Measurements from ENCODE around the gene MEIS2.

Gene MEIS2

GRCh38 chr15:37086521-37086920 lies 13.8 kb downstream of the MEIS2 start:
- no peaks in the 10 kb centered on the region for H3K4me1 Mint-ChIP-seq (ENCODE audit: low read depth)
- H3K27me3 Mint-ChIP-seq: peaks cover 19% of the 10 kb centered on the region
- intact Hi-C loops (cut with micrococcal nuclease): no loop called here
- no peak overlapping the region for H3K4me3 Mint-ChIP-seq
- no peaks in the 10 kb centered on the region for H3K36me3 Mint-ChIP-seq (ENCODE audit: low read depth)
- no peak overlapping the region for H3K27ac Mint-ChIP-seq
- no peaks in the 10 kb centered on the region for H3K9me3 Mint-ChIP-seq

DNA sequence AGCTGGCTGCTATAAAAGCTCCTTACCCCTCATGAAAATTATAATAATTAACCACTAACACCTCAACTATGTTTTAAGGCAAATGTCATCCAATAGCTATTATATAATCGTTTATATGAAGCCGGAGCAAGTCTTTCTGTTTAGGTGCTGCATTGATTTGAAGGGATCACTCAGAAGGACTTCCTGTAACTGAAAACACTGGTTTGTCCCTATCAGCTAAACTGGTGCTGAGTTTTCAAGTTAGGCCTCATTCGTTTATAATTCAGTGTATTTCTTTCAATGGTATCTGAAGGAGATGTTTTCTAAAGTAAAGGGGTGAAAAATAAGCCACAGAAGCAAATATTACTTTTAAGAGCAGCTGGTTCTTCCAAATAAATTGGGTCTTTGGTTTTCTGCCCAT lies 14.2 kb downstream of the MEIS2 start:
- Mint-ChIP-seq H3K9me3 (no peaks in the 10 kb centered on the region), H3K27ac (no peak overlapping the region), H3K36me3 (ENCODE audit: low read depth) (no peaks in the 10 kb centered on the region), H3K4me3 (no peak overlapping the region), H3K27me3 (peaks cover 17% of the 10 kb centered on the region), H3K4me1 (ENCODE audit: low read depth) (no peaks in the 10 kb centered on the region)
- intact Hi-C loops (cut with micrococcal nuclease): no loop called here

DNA sequence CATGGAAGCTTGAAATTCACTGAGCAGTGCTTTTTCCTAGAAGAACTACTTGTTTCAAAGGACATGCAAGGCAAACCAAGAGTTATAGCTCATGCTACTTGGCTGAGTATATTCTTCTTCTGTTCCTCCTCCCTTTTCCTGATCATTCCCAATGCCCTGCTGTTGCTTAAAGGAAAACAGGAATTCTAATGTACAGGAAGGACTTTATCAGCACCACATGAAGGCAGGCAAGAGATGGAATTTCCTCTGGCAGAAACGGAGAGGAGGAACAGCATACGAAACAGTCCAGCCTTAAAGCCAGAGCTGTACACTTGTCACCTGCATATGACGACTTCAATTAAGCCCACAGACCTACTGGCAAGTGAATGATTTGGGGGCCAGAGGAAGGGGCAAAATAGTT lies 15.7 kb downstream of the MEIS2 start:
- Mint-ChIP-seq H3K4me1 (ENCODE audit: low read depth) (no peaks in the 10 kb centered on the region), H3K4me3 (no peak overlapping the region), H3K9me3 (no peaks in the 10 kb centered on the region), H3K27ac (no peak overlapping the region), H3K36me3 (ENCODE audit: low read depth) (no peaks in the 10 kb centered on the region), H3K27me3 (peaks cover 10% of the 10 kb centered on the region)
- intact Hi-C loops (cut with micrococcal nuclease): no loop called here

DNA sequence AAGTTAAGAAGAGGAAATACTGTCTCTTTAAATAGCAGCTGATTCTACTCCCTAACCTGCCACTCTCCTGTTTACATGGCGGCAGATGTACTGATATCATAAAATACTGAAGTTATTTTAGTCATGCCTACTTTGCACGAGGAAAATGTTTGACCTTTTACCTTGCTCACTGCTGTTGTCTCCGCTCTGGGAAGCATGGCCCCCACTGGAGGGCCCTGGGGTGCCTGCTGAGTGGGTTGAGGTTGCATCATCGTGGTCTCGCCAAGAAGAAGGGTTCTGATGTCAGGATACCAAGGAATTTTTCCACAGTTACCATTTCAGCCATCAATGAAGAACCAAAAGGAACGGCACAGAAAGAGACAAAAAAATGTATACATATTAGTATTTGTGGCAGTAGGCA lies 16.7 kb downstream of the MEIS2 start:
- H3K4me1 Mint-ChIP-seq (ENCODE audit: low read depth): no peaks in the 10 kb centered on the region
- H3K9me3 Mint-ChIP-seq: no peaks in the 10 kb centered on the region
- no peak overlapping the region for H3K4me3 Mint-ChIP-seq
- intact Hi-C loops (cut with micrococcal nuclease): no loop called here
- H3K36me3 Mint-ChIP-seq (ENCODE audit: low read depth): no peaks in the 10 kb centered on the region
- peaks cover 7% of the 10 kb centered on the region for H3K27me3 Mint-ChIP-seq
- H3K27ac Mint-ChIP-seq: no peak overlapping the region

DNA sequence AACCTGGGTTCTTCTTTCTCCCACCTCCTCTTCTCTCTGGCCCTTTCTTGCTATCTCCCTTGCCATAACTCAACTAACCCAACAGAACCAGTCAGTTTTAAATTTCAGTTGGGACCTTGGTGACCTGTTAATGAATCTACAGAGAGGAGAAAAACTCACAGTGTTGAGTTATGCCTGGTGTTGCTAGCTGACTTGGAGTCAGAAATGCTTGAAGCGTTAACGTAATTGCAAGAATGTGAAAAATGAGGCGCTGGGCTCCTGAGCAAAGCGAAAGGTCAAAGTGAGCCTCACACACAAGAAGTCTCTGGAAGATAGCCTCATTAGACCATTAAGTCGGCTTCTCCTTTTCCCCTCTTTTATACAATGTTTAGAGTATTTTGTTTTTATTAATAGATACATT lies 18.4 kb downstream of the MEIS2 start:
- Mint-ChIP-seq H3K27ac (no peak overlapping the region), H3K27me3 (peaks cover 2% of the 10 kb centered on the region), H3K9me3 (no peaks in the 10 kb centered on the region), H3K4me3 (no peak overlapping the region), H3K36me3 (ENCODE audit: low read depth) (no peaks in the 10 kb centered on the region), H3K4me1 (ENCODE audit: low read depth) (no peaks in the 10 kb centered on the region)
- intact Hi-C loops (cut with micrococcal nuclease): no loop called here

GRCh38 chr15:37080261-37080921 lies 20.0 kb downstream of the MEIS2 start:
- Mint-ChIP-seq H3K27ac (no peak overlapping the region), H3K36me3 (ENCODE audit: low read depth) (no peaks in the 10 kb centered on the region), H3K27me3 (peaks cover 1% of the 10 kb centered on the region), H3K4me1 (ENCODE audit: low read depth) (no peaks in the 10 kb centered on the region), H3K4me3 (no peak overlapping the region), H3K9me3 (no peaks in the 10 kb centered on the region)
- intact Hi-C loops (cut with micrococcal nuclease): no loop called here

DNA sequence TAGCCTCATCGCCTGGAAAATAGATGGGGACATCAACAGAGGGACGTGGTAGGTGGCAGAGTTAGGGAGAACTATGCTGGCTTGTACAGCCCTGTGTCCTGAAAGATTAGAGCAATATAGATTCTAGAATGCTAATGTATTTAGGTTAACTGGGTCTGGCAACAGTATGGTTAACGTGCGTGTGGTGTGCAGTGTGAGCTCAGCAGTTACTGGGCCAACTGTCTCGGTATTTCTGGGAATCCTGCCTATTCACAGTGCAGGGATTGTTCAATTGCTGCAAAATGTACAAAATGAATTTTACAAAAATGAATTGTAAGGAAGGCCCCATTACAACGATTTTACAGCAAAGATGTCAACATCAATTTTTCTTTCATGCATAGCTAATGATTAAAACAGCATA lies 20.6 kb downstream of the MEIS2 start:
- peaks cover 1% of the 10 kb centered on the region for H3K27me3 Mint-ChIP-seq
- H3K4me1 Mint-ChIP-seq (ENCODE audit: low read depth): no peaks in the 10 kb centered on the region
- H3K9me3 Mint-ChIP-seq: no peaks in the 10 kb centered on the region
- H3K27ac Mint-ChIP-seq: no peak overlapping the region
- intact Hi-C loops (cut with micrococcal nuclease): no loop called here
- no peak overlapping the region for H3K4me3 Mint-ChIP-seq
- no peaks in the 10 kb centered on the region for H3K36me3 Mint-ChIP-seq (ENCODE audit: low read depth)

- H3K4me1 Mint-ChIP-seq (ENCODE audit: low read depth): no peaks in the 10 kb centered on the region
- H3K27ac Mint-ChIP-seq: no peak overlapping the region
- H3K36me3 Mint-ChIP-seq (ENCODE audit: low read depth): no peaks in the 10 kb centered on the region
- H3K9me3 Mint-ChIP-seq: no peaks in the 10 kb centered on the region
- intact Hi-C loops (cut with micrococcal nuclease): no loop called here
- no peak overlapping the region for H3K4me3 Mint-ChIP-seq
- peaks cover 1% of the 10 kb centered on the region for H3K27me3 Mint-ChIP-seq
These were observed 21.8 kb downstream of the MEIS2 start for GRCh38 chr15:37078566-37078965.

DNA sequence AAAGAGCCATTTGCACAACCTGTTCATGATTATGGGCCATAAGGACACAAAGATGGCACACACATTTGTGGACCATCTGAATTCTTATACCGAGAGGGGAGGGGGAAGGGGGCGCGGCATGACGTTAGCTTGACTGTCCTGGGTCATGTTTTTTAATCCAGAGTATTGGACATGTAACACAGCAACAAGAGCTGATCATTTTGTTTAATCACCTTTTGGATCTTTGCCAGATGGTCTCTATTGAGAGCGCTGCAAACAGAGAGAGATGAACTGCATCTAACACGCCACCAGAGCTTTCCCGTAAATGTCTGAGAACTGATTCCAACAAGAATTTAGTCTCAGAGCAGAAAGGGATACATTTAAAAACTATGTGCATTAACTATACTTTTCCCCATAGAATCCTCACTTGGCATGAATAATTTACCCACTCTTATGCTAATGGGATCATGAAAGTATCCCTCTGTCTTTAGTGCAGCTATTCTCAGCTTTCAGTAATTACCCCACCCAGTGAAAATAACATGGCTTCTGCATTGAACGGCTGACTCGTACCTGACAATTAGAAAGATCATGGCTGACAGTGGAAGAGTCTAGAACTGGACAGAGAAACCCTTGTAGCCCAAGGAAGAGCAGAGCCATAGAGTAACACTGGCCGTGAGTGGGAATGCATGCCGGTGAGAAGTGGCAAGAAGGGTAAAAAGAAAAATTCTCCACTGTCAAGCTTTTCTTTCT lies 22.6 kb downstream of the MEIS2 start:
- H3K36me3 Mint-ChIP-seq (ENCODE audit: low read depth): no peaks in the 10 kb centered on the region
- no peak overlapping the region for H3K4me3 Mint-ChIP-seq
- no peaks in the 10 kb centered on the region for H3K4me1 Mint-ChIP-seq (ENCODE audit: low read depth)
- intact Hi-C loops (cut with micrococcal nuclease): no loop called here
- H3K27ac Mint-ChIP-seq: no peak overlapping the region
- H3K27me3 Mint-ChIP-seq: peaks cover 1% of the 10 kb centered on the region
- no peaks in the 10 kb centered on the region for H3K9me3 Mint-ChIP-seq

DNA sequence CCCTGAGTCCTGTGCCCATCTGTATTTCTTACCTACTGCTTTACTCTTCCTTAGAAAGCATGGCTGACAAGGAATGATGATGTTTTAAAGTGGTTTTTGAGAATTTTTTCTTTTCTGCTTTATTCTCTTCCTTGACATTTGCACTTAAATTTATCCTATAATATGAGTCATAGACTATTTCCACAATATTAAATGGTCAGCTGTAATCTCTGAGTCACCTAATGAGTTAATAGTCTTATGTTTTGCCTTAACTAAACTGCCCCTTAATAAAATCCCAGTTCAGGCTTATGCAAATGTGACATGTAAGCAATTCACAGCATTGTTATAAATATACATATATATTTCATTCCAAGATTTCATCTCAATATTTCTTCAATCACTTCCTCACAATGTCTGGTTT lies 23.8 kb downstream of the MEIS2 start:
- intact Hi-C loops (cut with micrococcal nuclease): no loop called here
- no peaks in the 10 kb centered on the region for H3K27me3 Mint-ChIP-seq
- H3K4me1 Mint-ChIP-seq (ENCODE audit: low read depth): no peaks in the 10 kb centered on the region
- H3K9me3 Mint-ChIP-seq: no peaks in the 10 kb centered on the region
- no peak overlapping the region for H3K4me3 Mint-ChIP-seq
- no peak overlapping the region for H3K27ac Mint-ChIP-seq
- H3K36me3 Mint-ChIP-seq (ENCODE audit: low read depth): no peaks in the 10 kb centered on the region

DNA sequence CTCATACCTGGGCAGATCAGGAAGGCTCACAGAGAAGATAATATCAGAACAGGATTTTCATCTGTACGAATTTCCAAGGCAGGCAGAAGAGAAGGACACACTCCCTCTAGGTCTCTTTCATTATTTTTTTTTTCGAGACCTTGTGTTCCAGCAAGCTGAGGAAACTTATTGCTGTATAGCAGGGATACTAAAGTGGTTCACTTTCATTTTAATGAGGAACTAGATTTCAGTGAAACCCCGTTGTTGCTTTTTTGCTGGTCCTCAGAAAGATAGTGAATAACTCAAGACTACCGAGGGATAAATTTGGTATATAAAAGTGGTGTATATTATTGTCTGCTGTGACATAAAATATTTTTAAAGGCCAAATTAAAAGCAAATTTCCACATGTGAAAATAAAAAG lies 24.6 kb downstream of the MEIS2 start:
- Mint-ChIP-seq H3K9me3 (no peaks in the 10 kb centered on the region), H3K4me3 (no peak overlapping the region), H3K36me3 (ENCODE audit: low read depth) (no peaks in the 10 kb centered on the region), H3K27me3 (no peaks in the 10 kb centered on the region), H3K4me1 (ENCODE audit: low read depth) (no peaks in the 10 kb centered on the region), H3K27ac (no peak overlapping the region)
- intact Hi-C loops (cut with micrococcal nuclease): no loop called here

- no peaks in the 10 kb centered on the region for H3K27me3 Mint-ChIP-seq
- no peaks in the 10 kb centered on the region for H3K4me1 Mint-ChIP-seq (ENCODE audit: low read depth)
- H3K9me3 Mint-ChIP-seq: no peaks in the 10 kb centered on the region
- H3K4me3 Mint-ChIP-seq: no peak overlapping the region
- intact Hi-C loops (cut with micrococcal nuclease): no loop called here
- H3K27ac Mint-ChIP-seq: no peak overlapping the region
- no peaks in the 10 kb centered on the region for H3K36me3 Mint-ChIP-seq (ENCODE audit: low read depth)
These were observed 28.2 kb downstream of the MEIS2 start for GRCh38 chr15:37072181-37072580.

DNA sequence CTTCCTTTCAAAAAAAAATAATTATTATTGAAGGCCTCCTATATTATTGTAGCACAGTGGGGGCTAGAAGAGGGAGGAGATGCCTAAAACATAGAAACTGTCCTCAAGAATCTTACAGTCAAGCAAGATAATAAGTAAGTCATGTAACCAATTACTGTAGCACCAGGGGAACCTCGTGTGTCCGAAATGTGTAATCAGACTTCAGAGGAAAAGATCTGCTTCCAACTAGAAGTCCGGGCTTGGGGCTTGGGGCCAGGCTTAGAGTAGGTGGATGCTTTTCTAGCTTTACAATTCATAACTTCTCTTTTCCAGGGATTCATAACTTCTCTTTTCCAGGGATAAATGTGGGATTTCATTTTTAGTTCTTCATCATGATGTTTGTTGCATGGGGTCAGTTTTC lies 29.2 kb downstream of the MEIS2 start:
- H3K36me3 Mint-ChIP-seq (ENCODE audit: low read depth): no peaks in the 10 kb centered on the region
- no peak overlapping the region for H3K4me3 Mint-ChIP-seq
- no peak overlapping the region for H3K27ac Mint-ChIP-seq
- no peaks in the 10 kb centered on the region for H3K9me3 Mint-ChIP-seq
- no peaks in the 10 kb centered on the region for H3K27me3 Mint-ChIP-seq
- no peaks in the 10 kb centered on the region for H3K4me1 Mint-ChIP-seq (ENCODE audit: low read depth)
- intact Hi-C loops (cut with micrococcal nuclease): no loop called here

- no peaks in the 10 kb centered on the region for H3K9me3 Mint-ChIP-seq
- H3K4me3 Mint-ChIP-seq: no peak overlapping the region
- no peak overlapping the region for H3K27ac Mint-ChIP-seq
- H3K36me3 Mint-ChIP-seq (ENCODE audit: low read depth): no peaks in the 10 kb centered on the region
- no peaks in the 10 kb centered on the region for H3K4me1 Mint-ChIP-seq (ENCODE audit: low read depth)
- H3K27me3 Mint-ChIP-seq: no peaks in the 10 kb centered on the region
- intact Hi-C loops (cut with micrococcal nuclease): no loop called here
These were observed 29.7 kb downstream of the MEIS2 start for GRCh38 chr15:37070686-37071085.

- Mint-ChIP-seq H3K27me3 (no peaks in the 10 kb centered on the region), H3K27ac (no peak overlapping the region), H3K36me3 (ENCODE audit: low read depth) (no peaks in the 10 kb centered on the region), H3K4me1 (ENCODE audit: low read depth) (no peaks in the 10 kb centered on the region), H3K4me3 (no peak overlapping the region), H3K9me3 (no peaks in the 10 kb centered on the region)
- intact Hi-C loops (cut with micrococcal nuclease): no loop called here
These were observed 38.4 kb downstream of the MEIS2 start for GRCh38 chr15:37061996-37062395.

Measured in dendritic cell treated with granulocyte-macrophage colony-stimulating factor and Interleukin-4, amounts not matched to agents 40 ng/mL and 50 ng/mL, for 4 days (primary cell).